ENCODE measurements around the gene LSM6. TPM values are rescaled to one million over a fixed set of nuclear protein-coding genes. Genes with fewer than 3 reads are reported as not detected.

The LSM6 gene
- polyA plus RNA-seq, 1 donor = 31.1 TPM

Other genes with a start within 250 kb of the LSM6 start
- gene ZNF827, start 236.9 kb upstream of the LSM6 start, polyA plus RNA-seq (ENCODE audit: insufficient read length) = 17.5 TPM
- 0.11 TPM for gene REELD1, start 38.8 kb downstream of the LSM6 start, polyA plus RNA-seq (ENCODE audit: insufficient read length)